BJ (cell line): ENCODE measurements around the gene CTNNAL1. TPM values are rescaled to one million over a fixed set of nuclear protein-coding genes. Genes with fewer than 3 reads are reported as not detected.

Experiments used
- CTCF ChIA-PET: fragments of 350-600 bp; formaldehyde crosslinking; extraction: SDS; loops from one replicate; lab custom pipeline; 2021; ENCODE audit warnings: antibody characterized with exemption, inconsistent platforms; lab: Yijun Ruan, JAX
- POLR2A ChIA-PET: fragments of 300-600 bp; sonication (Branson Sonifier 250); formaldehyde crosslinking; extraction: SDS; loops from one replicate; lab custom pipeline; 2021; ENCODE audit warnings: antibody characterized with exemption; lab: Charles Lee
- DNase-seq: peaks from one replicate; pipeline ENCODE4 v3.0.0-alpha.2; 2011; ENCODE audit warnings: low read depth
- H3K27me3 ChIP-seq: 2 replicates; pipeline ENCODE4 v1.6.0; 2011; ENCODE audit warnings: low read length; ENCODE audit not compliant: control insufficient read depth, insufficient read depth
- H3K36me3 ChIP-seq: 2 replicates; pipeline ENCODE4 v1.5.1; 2011; ENCODE audit warnings: low read length; ENCODE audit not compliant: control insufficient read depth, insufficient read depth
- H3K4me3 ChIP-seq: 2 replicates; pipeline ENCODE4 v1.5.1; 2011; ENCODE audit warnings: low read depth, mild to moderate bottlenecking, control low read depth, low read length
- CTCF ChIP-seq: IDR thresholded peaks from 2 replicates; pipeline ENCODE4 v1.5.1; 2011; ENCODE audit warnings: low read depth, mild to moderate bottlenecking, control low read depth, inconsistent platforms, low read length, moderate library complexity; ENCODE audit not compliant: insufficient read depth
- polyA plus RNA-seq: library from polyadenylated mRNA; depleted of rRNA; stranded (reverse); fragments of >200 nt; gene quantifications from 2 replicates; pipeline ENCODE4 v1.2.3, GENCODE V29; 2011

CTNNAL1 gene
- polyA plus RNA-seq, 1 experiment = 32.6 TPM

GRCh38 chr9:109013679-109014607 is 644 bp upstream of the CTNNAL1 start:
- H3K27me3 ChIP-seq = no peaks in the 10 kb centered on the region
- peak; percentile 41 for DNase-seq
- POLR2A ChIA-PET = interaction anchor here (0.7 kb wide), 2 partner anchors 20 to 80 kb away, joined by 3 read pairs; partner anchors contain the start of gene ABITRAM
- peak overlapping the region; percentile 43 for H3K4me3 ChIP-seq
- CTCF ChIA-PET = interaction anchor here (1.0 to 1.5 kb wide), 2 partner anchors 21 to 106 kb away, joined by 3 to 4 read pairs; partner anchors contain the start of gene TMEM245
- H3K36me3 ChIP-seq = peaks cover under 1% of the 10 kb centered on the region; the same call in 1 of the 2 replicates
- TF ChIP-seq CTCF = no peak

- POLR2A ChIA-PET = interaction anchor here (0.6 to 0.7 kb wide), 2 partner anchors 13 to 44 kb away, joined by 3 read pairs; no protein-coding TSS in a partner anchor
- peak overlapping the region; percentile 74 for H3K4me3 ChIP-seq
- CTCF ChIA-PET = interaction anchor here (0.6 to 1.3 kb wide), 2 partner anchors 62 to 339 kb away, joined by 3 read pairs; no protein-coding TSS in a partner anchor
These were observed 1.1 kb downstream of the CTNNAL1 start for GRCh38 chr9:109012009-109012875.

GRCh38 chr9:109011231-109011671 is 2.0 kb downstream of the CTNNAL1 start:
- Histone ChIP-seq H3K4me3 (peak overlapping the region; percentile 74), H3K27me3 (no peaks in the 10 kb centered on the region), H3K36me3 (no peaks in the 10 kb centered on the region)
- no peak for TF ChIP-seq CTCF
- CTCF ChIA-PET = no interaction called here
- no peak for DNase-seq
- POLR2A ChIA-PET = no interaction called here

More at GRCh38 chr9:109012009-109012875, 1.1 kb downstream of the CTNNAL1 start:
- H3K36me3 ChIP-seq = no peaks in the 10 kb centered on the region
- peak; percentile 74 for DNase-seq
- no peak for TF ChIP-seq CTCF
- no peaks in the 10 kb centered on the region for H3K27me3 ChIP-seq

GRCh38 chr9:109010746-109011145 is 2.6 kb downstream of the CTNNAL1 start:
- Histone ChIP-seq H3K36me3 (no peaks in the 10 kb centered on the region), H3K4me3 (no peak overlapping the region), H3K27me3 (no peaks in the 10 kb centered on the region)
- ChIA-PET CTCF (no interaction called here), POLR2A (no interaction called here)
- peak; percentile 14 for DNase-seq
- no peak for TF ChIP-seq CTCF
